ENCODE measurements around the gene LPIN2. TPM values are rescaled to one million over a fixed set of nuclear protein-coding genes. Genes with fewer than 3 reads are reported as not detected.

The LPIN2 gene
- total and polyA plus RNA-seq, 2 of the 13 experiments (the other 11 are each of a cell fraction or from before 2014, with no cell fraction given), result 46.0 to 119 TPM

DNA sequence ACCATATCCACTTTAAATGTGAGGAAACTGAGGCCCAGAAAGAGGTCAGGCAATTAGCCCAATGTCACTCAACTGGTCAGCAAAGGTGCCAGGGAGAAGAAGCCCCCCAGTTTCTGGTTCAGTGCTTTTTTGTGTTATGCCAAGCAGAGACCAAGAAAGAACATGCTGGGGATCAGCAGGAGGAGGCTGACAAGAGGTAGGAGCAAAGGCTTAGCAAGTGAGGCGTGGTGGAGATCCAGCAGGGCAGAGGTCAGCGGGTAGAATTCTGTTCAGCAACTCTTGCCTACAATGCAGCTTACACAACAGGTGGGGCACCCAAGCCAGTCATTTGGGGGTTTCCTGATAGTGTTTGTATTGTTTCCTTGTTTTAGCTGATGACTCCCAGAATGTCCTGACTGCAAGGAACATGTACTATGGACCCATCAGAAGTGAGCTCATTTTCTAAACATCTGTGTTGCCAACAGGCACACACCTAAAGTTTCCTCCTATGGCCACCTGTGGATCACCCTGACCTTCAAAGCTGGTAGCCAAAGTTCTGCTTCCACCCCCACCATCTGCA is 28.2 kb downstream of the LPIN2 start (continued):
- TF ChIP-seq RFX5 (IDR thresholded peaks at IDR 0.05; ENCODE audit: low read depth, low read length), result no peak
- TF ChIP-seq, protein P1, sequence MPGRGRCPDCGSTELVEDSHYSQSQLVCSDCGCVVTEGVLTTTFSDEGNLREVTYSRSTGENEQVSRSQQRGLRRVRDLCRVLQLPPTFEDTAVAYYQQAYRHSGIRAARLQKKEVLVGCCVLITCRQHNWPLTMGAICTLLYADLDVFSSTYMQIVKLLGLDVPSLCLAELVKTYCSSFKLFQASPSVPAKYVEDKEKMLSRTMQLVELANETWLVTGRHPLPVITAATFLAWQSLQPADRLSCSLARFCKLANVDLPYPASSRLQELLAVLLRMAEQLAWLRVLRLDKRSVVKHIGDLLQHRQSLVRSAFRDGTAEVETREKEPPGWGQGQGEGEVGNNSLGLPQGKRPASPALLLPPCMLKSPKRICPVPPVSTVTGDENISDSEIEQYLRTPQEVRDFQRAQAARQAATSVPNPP (CRISPR knock-in tag; IDR thresholded peaks at IDR 0.05), result no peak
- TF ChIP-seq, protein P2, sequence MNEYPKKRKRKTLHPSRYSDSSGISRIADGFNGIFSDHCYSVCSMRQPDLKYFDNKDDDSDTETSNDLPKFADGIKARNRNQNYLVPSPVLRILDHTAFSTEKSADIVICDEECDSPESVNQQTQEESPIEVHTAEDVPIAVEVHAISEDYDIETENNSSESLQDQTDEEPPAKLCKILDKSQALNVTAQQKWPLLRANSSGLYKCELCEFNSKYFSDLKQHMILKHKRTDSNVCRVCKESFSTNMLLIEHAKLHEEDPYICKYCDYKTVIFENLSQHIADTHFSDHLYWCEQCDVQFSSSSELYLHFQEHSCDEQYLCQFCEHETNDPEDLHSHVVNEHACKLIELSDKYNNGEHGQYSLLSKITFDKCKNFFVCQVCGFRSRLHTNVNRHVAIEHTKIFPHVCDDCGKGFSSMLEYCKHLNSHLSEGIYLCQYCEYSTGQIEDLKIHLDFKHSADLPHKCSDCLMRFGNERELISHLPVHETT (CRISPR knock-in tag; conservative IDR thresholded peaks at IDR 0.05), result no peak
- TF ChIP-seq ERF (CRISPR knock-in tag; IDR thresholded peaks at IDR 0.05), result peak; percentile 81; the same call in 1 of the 2 replicates
- no peak for TF ChIP-seq MAF1 (CRISPR knock-in tag; IDR thresholded peaks at IDR 0.05; ENCODE audit: borderline replicate concordance)
- TF ChIP-seq, protein P3, sequence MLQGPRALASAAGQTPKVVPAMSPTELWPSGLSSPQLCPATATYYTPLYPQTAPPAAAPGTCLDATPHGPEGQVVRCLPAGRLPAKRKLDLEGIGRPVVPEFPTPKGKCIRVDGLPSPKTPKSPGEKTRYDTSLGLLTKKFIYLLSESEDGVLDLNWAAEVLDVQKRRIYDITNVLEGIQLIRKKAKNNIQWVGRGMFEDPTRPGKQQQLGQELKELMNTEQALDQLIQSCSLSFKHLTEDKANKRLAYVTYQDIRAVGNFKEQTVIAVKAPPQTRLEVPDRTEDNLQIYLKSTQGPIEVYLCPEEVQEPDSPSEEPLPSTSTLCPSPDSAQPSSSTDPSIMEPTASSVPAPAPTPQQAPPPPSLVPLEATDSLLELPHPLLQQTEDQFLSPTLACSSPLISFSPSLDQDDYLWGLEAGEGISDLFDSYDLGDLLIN (CRISPR knock-in tag; IDR thresholded peaks at IDR 0.05; ENCODE audit: borderline replicate concordance), result no peak
- TF ChIP-seq ZNF607 (CRISPR knock-in tag; IDR thresholded peaks at IDR 0.05; ENCODE audit: borderline replicate concordance), result no peak
- TF ChIP-seq ZNF782 (CRISPR knock-in tag; IDR thresholded peaks at IDR 0.05; ENCODE audit: borderline replicate concordance), result no peak
- no peak for TF ChIP-seq ZNF101 (CRISPR knock-in tag; IDR thresholded peaks at IDR 0.05; ENCODE audit: borderline replicate concordance, low read depth)
- peak; percentile 61 for TF ChIP-seq ZEB1 (IDR thresholded peaks at IDR 0.05; ENCODE audit: insufficient replicate concordance, low read depth)
- TF ChIP-seq, protein P4, sequence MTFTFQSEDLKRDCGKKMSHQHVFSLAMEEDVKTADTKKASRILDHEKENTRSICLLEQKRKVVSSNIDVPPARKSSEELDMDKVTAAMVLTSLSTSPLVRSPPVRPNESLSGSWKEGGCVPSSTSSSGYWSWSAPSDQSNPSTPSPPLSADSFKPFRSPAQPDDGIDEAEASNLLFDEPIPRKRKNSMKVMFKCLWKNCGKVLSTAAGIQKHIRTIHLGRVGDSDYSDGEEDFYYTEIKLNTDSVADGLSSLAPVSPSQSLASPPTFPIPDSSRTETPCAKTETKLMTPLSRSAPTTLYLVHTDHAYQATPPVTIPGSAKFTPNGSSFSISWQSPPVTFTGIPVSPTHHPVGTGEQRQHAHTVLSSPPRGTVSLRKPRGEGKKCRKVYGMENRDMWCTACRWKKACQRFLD (CRISPR knock-in tag; IDR thresholded peaks at IDR 0.05; ENCODE audit: borderline replicate concordance), result no peak
- TF ChIP-seq ZNF850 (CRISPR knock-in tag; conservative IDR thresholded peaks at IDR 0.05), result no peak
- TF ChIP-seq, protein P5, sequence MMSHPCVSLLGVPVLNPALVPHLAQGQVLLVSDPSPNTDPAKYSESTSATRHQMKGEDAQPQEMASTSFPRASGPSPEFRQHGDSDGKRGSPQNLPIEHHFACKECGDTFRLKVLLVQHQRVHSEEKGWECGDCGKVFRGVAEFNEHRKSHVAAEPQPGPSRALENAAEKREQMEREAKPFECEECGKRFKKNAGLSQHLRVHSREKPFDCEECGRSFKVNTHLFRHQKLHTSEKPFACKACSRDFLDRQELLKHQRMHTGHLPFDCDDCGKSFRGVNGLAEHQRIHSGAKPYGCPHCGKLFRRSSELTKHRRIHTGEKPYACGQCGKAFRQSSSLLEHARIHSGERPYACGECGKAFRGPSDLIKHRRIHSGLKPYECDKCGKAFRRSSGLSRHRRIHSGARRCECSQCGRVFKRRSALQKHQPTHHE (CRISPR knock-in tag; IDR thresholded peaks at IDR 0.05; ENCODE audit: borderline replicate concordance), result no peak; the same call in 1 of the 2 replicates
- TF ChIP-seq RXRB (CRISPR knock-in tag; IDR thresholded peaks at IDR 0.05; ENCODE audit: borderline replicate concordance), result peak; percentile 96
- no peak for TF ChIP-seq GPN1 (CRISPR knock-in tag; IDR thresholded peaks at IDR 0.05; ENCODE audit: borderline replicate concordance)
- TF ChIP-seq, protein P6, sequence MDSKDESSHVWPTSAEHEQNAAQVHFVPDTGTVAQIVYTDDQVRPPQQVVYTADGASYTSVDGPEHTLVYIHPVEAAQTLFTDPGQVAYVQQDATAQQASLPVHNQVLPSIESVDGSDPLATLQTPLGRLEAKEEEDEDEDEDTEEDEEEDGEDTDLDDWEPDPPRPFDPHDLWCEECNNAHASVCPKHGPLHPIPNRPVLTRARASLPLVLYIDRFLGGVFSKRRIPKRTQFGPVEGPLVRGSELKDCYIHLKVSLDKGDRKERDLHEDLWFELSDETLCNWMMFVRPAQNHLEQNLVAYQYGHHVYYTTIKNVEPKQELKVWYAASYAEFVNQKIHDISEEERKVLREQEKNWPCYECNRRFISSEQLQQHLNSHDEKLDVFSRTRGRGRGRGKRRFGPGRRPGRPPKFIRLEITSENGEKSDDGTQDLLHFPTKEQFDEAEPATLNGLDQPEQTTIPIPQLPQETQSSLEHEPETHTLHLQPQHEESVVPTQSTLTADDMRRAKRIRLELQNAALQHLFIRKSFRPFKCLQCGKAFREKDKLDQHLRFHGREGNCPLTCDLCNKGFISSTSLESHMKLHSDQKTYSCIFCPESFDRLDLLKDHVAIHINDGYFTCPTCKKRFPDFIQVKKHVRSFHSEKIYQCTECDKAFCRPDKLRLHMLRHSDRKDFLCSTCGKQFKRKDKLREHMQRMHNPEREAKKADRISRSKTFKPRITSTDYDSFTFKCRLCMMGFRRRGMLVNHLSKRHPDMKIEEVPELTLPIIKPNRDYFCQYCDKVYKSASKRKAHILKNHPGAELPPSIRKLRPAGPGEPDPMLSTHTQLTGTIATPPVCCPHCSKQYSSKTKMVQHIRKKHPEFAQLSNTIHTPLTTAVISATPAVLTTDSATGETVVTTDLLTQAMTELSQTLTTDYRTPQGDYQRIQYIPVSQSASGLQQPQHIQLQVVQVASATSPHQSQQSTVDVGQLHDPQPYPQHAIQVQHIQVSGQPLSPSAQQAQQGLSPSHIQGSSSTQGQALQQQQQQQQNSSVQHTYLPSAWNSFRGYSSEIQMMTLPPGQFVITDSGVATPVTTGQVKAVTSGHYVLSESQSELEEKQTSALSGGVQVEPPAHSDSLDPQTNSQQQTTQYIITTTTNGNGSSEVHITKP (CRISPR knock-in tag; IDR thresholded peaks at IDR 0.05; ENCODE audit: low read depth), result peak; percentile 29; the same call in 1 of the 2 replicates
- TF ChIP-seq HNRNPH1 (optimal IDR thresholded peaks at IDR 0.05; ENCODE audit: low read depth, low read length), result no peak
- TF ChIP-seq REPIN1 (CRISPR knock-in tag; IDR thresholded peaks at IDR 0.05; ENCODE audit: borderline replicate concordance, low read depth), result no peak
- TF ChIP-seq ZNF274 (CRISPR knock-in tag; IDR thresholded peaks at IDR 0.05), result no peak

Data from HepG2 (cell line).